ENCODE measurements around the gene BDP1. TPM values are rescaled to one million over a fixed set of nuclear protein-coding genes. Genes with fewer than 3 reads are reported as not detected.
"Not testable (repeated sequence)": the region's sequence is repeated elsewhere in the genome, so short reads cannot be mapped to it uniquely, and the experiment has no call there.

The BDP1 gene
- 10 to 100 TPM; 35.3 to 48.7 (median 38.1) TPM for total RNA-seq
- polyA plus RNA-seq = 10 to 100 TPM in 1 of 2 donors, 1 to 10 TPM in 1; 8.9 to 16.5 TPM
- total RNA-seq = 273 reads per million, percentile 95 among the genes with 10 or more reads in this experiment

- Mint-ChIP-seq H3K27me3 (peaks cover 2 to 10% (median 7%) of the 10 kb centered on the region in 5 donors), H3K9me3 (peaks cover 0 to 4% (median 0%) of the 10 kb centered on the region in 11 donors), H3K27ac (peak within 1 kb of the TSS; percentile 93 to 100 (median 99)), H3K4me1 (peaks cover 17 to 40% (median 34%) of the 10 kb centered on the region in 7 donors), H3K4me3 (peak within 1 kb of the TSS; percentile 90 to 100 (median 98)), H3K36me3 (peaks cover 0 to 12% (median 4%) of the 10 kb centered on the region in 5 donors)
- peak within 1 kb of the TSS; percentile 99 for H3K4me3 ChIP-seq (ENCODE audit: low read length)
- ATAC-seq (peak; percentile 92), DNase-seq (peak; percentile 94 to 99 (median 97))
- H3K4me1 ChIP-seq (ENCODE audit: control insufficient read depth in 2 of 2, insufficient read depth in 2 of 2, low read length in 2 of 2) = peaks cover 11 to 12% of the 10 kb centered on the region in 2 donors
- intact Hi-C loops (cut with micrococcal nuclease) = loop anchor here (1.0 to 5.0 kb wide), 8 partner anchors 8 to 865 kb away; partner anchors contain the start of genes MCCC2 (in 2 of the 2), MRPS27 (in 1 of the 2) and PTCD2 (in 1 of the 2)
- POLR2A ChIA-PET = interaction anchor here (0.9 to 1.6 kb wide), 2 partner anchors 132 to 145 kb away, joined by 3 read pairs; partner anchors contain the start of gene MCCC2
- H3K9me3 ChIP-seq (ENCODE audit: control insufficient read depth in 2 of 3, low read length in 3 of 3) = no peaks in the 10 kb centered on the region
- H3K27me3 ChIP-seq (ENCODE audit: control insufficient read depth in 2 of 2, insufficient read depth in 2 of 2, low read length in 2 of 2) = no peaks in the 10 kb centered on the region
- H3K27ac ChIP-seq (ENCODE audit: low read depth, low read length) = peak within 1 kb of the TSS; percentile 87
- CTCF ChIA-PET = no interaction called here
- peaks cover 0 to 27% (median 6%) of the 10 kb centered on the region in 3 experiments for H3K36me3 ChIP-seq (ENCODE audit: control insufficient read depth in 2 of 3, insufficient read depth in 3 of 3, low read length in 3 of 3)
These were observed at the start of gene BDP1 for GRCh38 chr5:71455427-71456361. Gene BDP1 (plus strand): TSS chr5:71455651. CDS start chr5:71455878, 227 bp downstream.

- H3K27ac Mint-ChIP-seq; intact Hi-C loops (cut with micrococcal nuclease); H3K9me3 ChIP-seq (ENCODE audit: control insufficient read depth in 2 of 3, low read length in 3 of 3); ATAC-seq; H3K4me3 Mint-ChIP-seq; H3K27me3 ChIP-seq (ENCODE audit: control insufficient read depth in 2 of 2, insufficient read depth in 2 of 2, low read length in 2 of 2); H3K4me1 Mint-ChIP-seq; CTCF ChIA-PET; H3K9me3 Mint-ChIP-seq; H3K36me3 ChIP-seq (ENCODE audit: control insufficient read depth in 2 of 3, insufficient read depth in 3 of 3, low read length in 3 of 3); DNase-seq; H3K27ac ChIP-seq (ENCODE audit: low read depth, low read length); POLR2A ChIA-PET; H3K4me1 ChIP-seq (ENCODE audit: control insufficient read depth in 2 of 2, insufficient read depth in 2 of 2, low read length in 2 of 2); H3K36me3 Mint-ChIP-seq; H3K4me3 ChIP-seq (ENCODE audit: low read length): not testable (repeated sequence)
- peaks cover 16 to 33% (median 25%) of the 10 kb centered on the region in 5 donors for H3K27me3 Mint-ChIP-seq
These were observed 45.4 kb upstream of the BDP1 start for GRCh38 chr5:71410088-71410487.

- intact Hi-C loops (cut with micrococcal nuclease); H3K4me1 ChIP-seq (ENCODE audit: control insufficient read depth in 2 of 2, insufficient read depth in 2 of 2, low read length in 2 of 2); H3K9me3 Mint-ChIP-seq; CTCF ChIA-PET; H3K27me3 ChIP-seq (ENCODE audit: control insufficient read depth in 2 of 2, insufficient read depth in 2 of 2, low read length in 2 of 2); POLR2A ChIA-PET; H3K27ac ChIP-seq (ENCODE audit: low read depth, low read length); H3K4me1 Mint-ChIP-seq; H3K27ac Mint-ChIP-seq; DNase-seq; H3K4me3 Mint-ChIP-seq; H3K4me3 ChIP-seq (ENCODE audit: low read length); H3K36me3 ChIP-seq (ENCODE audit: control insufficient read depth in 2 of 3, insufficient read depth in 3 of 3, low read length in 3 of 3); H3K9me3 ChIP-seq (ENCODE audit: control insufficient read depth in 2 of 3, low read length in 3 of 3); H3K36me3 Mint-ChIP-seq; ATAC-seq: not testable (repeated sequence)
- peaks cover 27 to 50% (median 38%) of the 10 kb centered on the region in 5 donors for H3K27me3 Mint-ChIP-seq
These were observed 39.8 kb upstream of the BDP1 start for GRCh38 chr5:71415626-71416025.

GRCh38 chr5:71418026-71418425 is 37.4 kb upstream of the BDP1 start:
- H3K9me3 Mint-ChIP-seq; H3K4me1 ChIP-seq (ENCODE audit: control insufficient read depth in 2 of 2, insufficient read depth in 2 of 2, low read length in 2 of 2); H3K4me1 Mint-ChIP-seq; H3K27me3 ChIP-seq (ENCODE audit: control insufficient read depth in 2 of 2, insufficient read depth in 2 of 2, low read length in 2 of 2); H3K9me3 ChIP-seq (ENCODE audit: control insufficient read depth in 2 of 3, low read length in 3 of 3); H3K4me3 Mint-ChIP-seq; H3K4me3 ChIP-seq (ENCODE audit: low read length); intact Hi-C loops (cut with micrococcal nuclease); H3K36me3 ChIP-seq (ENCODE audit: control insufficient read depth in 2 of 3, insufficient read depth in 3 of 3, low read length in 3 of 3); ATAC-seq; POLR2A ChIA-PET; H3K36me3 Mint-ChIP-seq; DNase-seq; CTCF ChIA-PET; H3K27ac Mint-ChIP-seq; H3K27ac ChIP-seq (ENCODE audit: low read depth, low read length): not testable (repeated sequence)
- peaks cover 27 to 46% (median 32%) of the 10 kb centered on the region in 5 donors for H3K27me3 Mint-ChIP-seq

GRCh38 chr5:71421278-71421677 is 34.2 kb upstream of the BDP1 start:
- H3K4me3 Mint-ChIP-seq, POLR2A ChIA-PET, H3K27ac Mint-ChIP-seq: not testable (repeated sequence)

GRCh38 chr5:71423896-71424295 is 31.6 kb upstream of the BDP1 start:
- H3K27me3 Mint-ChIP-seq = peaks cover 8 to 13% (median 11%) of the 10 kb centered on the region in 5 donors
- DNase-seq; H3K27me3 ChIP-seq (ENCODE audit: control insufficient read depth in 2 of 2, insufficient read depth in 2 of 2, low read length in 2 of 2); H3K4me3 ChIP-seq (ENCODE audit: low read length); H3K36me3 Mint-ChIP-seq; CTCF ChIA-PET; intact Hi-C loops (cut with micrococcal nuclease); H3K9me3 ChIP-seq (ENCODE audit: control insufficient read depth in 2 of 3, low read length in 3 of 3); H3K4me3 Mint-ChIP-seq; ATAC-seq; H3K27ac Mint-ChIP-seq; POLR2A ChIA-PET; H3K9me3 Mint-ChIP-seq; H3K36me3 ChIP-seq (ENCODE audit: control insufficient read depth in 2 of 3, insufficient read depth in 3 of 3, low read length in 3 of 3); H3K27ac ChIP-seq (ENCODE audit: low read depth, low read length); H3K4me1 Mint-ChIP-seq; H3K4me1 ChIP-seq (ENCODE audit: control insufficient read depth in 2 of 2, insufficient read depth in 2 of 2, low read length in 2 of 2): not testable (repeated sequence)

More at GRCh38 chr5:71421278-71421677, 34.2 kb upstream of the BDP1 start:
- H3K27ac ChIP-seq (ENCODE audit: low read depth, low read length); H3K36me3 Mint-ChIP-seq; CTCF ChIA-PET; H3K4me3 ChIP-seq (ENCODE audit: low read length); H3K9me3 Mint-ChIP-seq; H3K4me1 Mint-ChIP-seq; ATAC-seq; DNase-seq; intact Hi-C loops (cut with micrococcal nuclease); H3K27me3 ChIP-seq (ENCODE audit: control insufficient read depth in 2 of 2, insufficient read depth in 2 of 2, low read length in 2 of 2); H3K4me1 ChIP-seq (ENCODE audit: control insufficient read depth in 2 of 2, insufficient read depth in 2 of 2, low read length in 2 of 2); H3K9me3 ChIP-seq (ENCODE audit: control insufficient read depth in 2 of 3, low read length in 3 of 3); H3K36me3 ChIP-seq (ENCODE audit: control insufficient read depth in 2 of 3, insufficient read depth in 3 of 3, low read length in 3 of 3): not testable (repeated sequence)
- H3K27me3 Mint-ChIP-seq = peaks cover 18 to 32% (median 22%) of the 10 kb centered on the region in 5 donors

Measured in naive thymus-derived CD4-positive, alpha-beta T cell (primary cell).